ENCODE measurements around the gene PRKCB. TPM values are rescaled to one million over a fixed set of nuclear protein-coding genes. Genes with fewer than 3 reads are reported as not detected.
A peak's percentile ranks its signal among the peaks of the same experiment; 100 is the strongest.

The PRKCB gene
- total and polyA plus RNA-seq, 5 donors, result 0.41 to 4.1 (median 3.6) TPM

DNA sequence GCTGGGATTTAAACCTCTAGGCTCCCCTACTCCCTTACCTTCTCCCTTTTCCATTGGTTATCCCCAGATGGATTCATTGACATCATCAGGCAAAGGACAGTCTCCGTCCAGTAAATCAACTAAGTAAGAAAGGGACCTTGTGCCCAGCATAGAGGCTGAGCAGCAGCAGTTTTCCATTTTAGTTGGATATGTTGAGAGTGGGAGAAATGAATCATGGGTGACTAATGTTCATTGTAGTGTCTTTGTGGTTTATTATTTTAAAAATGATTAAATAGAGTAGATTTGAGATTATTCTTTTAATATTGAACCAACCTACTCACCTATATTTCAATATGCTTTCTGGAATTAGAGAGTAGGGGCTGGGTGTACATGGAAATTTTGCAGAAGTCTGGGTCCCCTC, 321.0 kb downstream of the PRKCB start:
- Histone ChIP-seq H3K4me1 (ENCODE audit: control insufficient read depth, insufficient read depth, low read length) (no peaks in the 10 kb centered on the region), H3K4me3 (ENCODE audit: low read length) (no peak overlapping the region), H3K27me3 (ENCODE audit: control insufficient read depth, insufficient read depth) (no peaks in the 10 kb centered on the region), H3K9me3 (ENCODE audit: control insufficient read depth, low read length) (no peaks in the 10 kb centered on the region), H3K27ac (ENCODE audit: low read length) (no peak overlapping the region)
- DNase-seq (no peak), ATAC-seq (no peak)
- intact Hi-C loops (cut with DNase I), result no loop called here
- WGBS, result 89% methylated on average over 1 of the region's 1 CpG

DNA sequence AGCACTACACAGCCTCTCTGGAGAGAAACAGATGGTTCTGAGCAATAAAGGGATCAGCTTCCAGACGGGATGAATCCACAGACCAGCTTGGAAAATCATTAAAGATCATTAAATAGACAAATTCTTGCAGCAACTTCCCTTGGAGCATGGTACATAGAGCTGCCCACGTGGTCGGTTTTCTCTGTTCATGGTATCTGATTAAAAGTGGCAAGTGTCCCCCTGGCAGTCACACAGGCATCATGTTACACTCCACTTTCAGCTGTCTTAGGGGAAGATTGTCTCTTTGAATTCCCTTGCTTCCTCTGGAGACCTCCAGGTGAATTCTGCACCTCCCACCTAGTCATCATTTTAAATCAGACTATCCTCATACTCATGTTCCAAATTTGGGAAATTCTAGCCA, 328.2 kb downstream of the PRKCB start:
- Histone ChIP-seq H3K27me3 (ENCODE audit: control insufficient read depth, insufficient read depth) (no peaks in the 10 kb centered on the region), H3K4me1 (ENCODE audit: control insufficient read depth, insufficient read depth, low read length) (no peaks in the 10 kb centered on the region), H3K4me3 (ENCODE audit: low read length) (no peak overlapping the region), H3K27ac (ENCODE audit: low read length) (no peak overlapping the region), H3K9me3 (ENCODE audit: control insufficient read depth, low read length) (no peaks in the 10 kb centered on the region)
- DNase-seq, result no peak
- 32% methylated on average over 3 of the region's 3 CpGs for WGBS
- intact Hi-C loops (cut with DNase I), result no loop called here
- ATAC-seq, result no peak

DNA sequence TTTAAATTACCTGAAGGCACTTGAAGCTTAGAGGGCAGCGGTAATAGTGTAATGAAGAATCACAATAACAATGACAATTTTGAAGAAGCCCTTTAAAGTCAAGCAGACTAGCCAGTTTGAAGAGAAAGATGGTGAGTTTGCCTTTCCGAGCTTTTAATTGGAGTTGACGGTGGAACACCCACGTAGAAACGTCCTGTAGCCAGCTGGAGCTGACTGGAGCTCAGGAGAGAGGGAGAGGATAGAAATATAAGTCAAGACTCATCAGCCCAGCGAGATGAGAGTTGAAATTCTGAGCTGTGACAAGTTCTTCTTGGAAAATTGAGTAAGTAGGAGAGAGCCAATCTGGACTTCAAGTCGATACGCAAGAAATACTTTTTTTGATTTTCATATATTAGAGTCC, 328.6 kb downstream of the PRKCB start:
- no peak for ATAC-seq
- DNase-seq, result no peak
- intact Hi-C loops (cut with DNase I), result no loop called here
- no peak overlapping the region for H3K4me3 ChIP-seq (ENCODE audit: low read length)
- H3K4me1 ChIP-seq (ENCODE audit: control insufficient read depth, insufficient read depth, low read length), result no peaks in the 10 kb centered on the region
- no peak overlapping the region for H3K27ac ChIP-seq (ENCODE audit: low read length)
- no peaks in the 10 kb centered on the region for H3K27me3 ChIP-seq (ENCODE audit: control insufficient read depth, insufficient read depth)
- no peaks in the 10 kb centered on the region for H3K9me3 ChIP-seq (ENCODE audit: control insufficient read depth, low read length)
- WGBS, result 64% methylated on average over 8 of the region's 8 CpGs

DNA sequence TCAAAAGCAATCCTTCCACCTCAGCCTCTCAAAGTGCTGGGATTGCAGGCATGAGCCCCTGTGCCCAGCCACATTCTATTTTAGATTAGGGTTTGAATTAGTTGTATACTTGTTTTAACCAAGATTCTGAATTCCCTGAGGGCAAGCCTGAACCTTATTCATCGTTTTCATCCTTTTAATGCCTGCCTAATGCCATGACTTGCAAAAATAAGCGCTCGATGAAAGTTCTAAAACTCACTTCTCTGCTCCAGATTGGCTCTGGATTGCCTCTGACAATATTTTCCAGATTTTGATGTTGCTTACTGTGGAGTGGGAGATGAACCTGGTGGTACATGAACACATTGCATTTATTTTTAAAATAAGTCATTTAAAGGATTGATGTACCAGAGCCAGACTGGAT, 329.5 kb downstream of the PRKCB start:
- intact Hi-C loops (cut with DNase I), result no loop called here
- WGBS, result 81% methylated on average over 3 of the region's 3 CpGs
- H3K9me3 ChIP-seq (ENCODE audit: control insufficient read depth, low read length), result no peaks in the 10 kb centered on the region
- no peaks in the 10 kb centered on the region for H3K4me1 ChIP-seq (ENCODE audit: control insufficient read depth, insufficient read depth, low read length)
- ATAC-seq, result no peak
- DNase-seq, result no peak
- no peak overlapping the region for H3K27ac ChIP-seq (ENCODE audit: low read length)
- no peaks in the 10 kb centered on the region for H3K27me3 ChIP-seq (ENCODE audit: control insufficient read depth, insufficient read depth)
- H3K4me3 ChIP-seq (ENCODE audit: low read length), result no peak overlapping the region

DNA sequence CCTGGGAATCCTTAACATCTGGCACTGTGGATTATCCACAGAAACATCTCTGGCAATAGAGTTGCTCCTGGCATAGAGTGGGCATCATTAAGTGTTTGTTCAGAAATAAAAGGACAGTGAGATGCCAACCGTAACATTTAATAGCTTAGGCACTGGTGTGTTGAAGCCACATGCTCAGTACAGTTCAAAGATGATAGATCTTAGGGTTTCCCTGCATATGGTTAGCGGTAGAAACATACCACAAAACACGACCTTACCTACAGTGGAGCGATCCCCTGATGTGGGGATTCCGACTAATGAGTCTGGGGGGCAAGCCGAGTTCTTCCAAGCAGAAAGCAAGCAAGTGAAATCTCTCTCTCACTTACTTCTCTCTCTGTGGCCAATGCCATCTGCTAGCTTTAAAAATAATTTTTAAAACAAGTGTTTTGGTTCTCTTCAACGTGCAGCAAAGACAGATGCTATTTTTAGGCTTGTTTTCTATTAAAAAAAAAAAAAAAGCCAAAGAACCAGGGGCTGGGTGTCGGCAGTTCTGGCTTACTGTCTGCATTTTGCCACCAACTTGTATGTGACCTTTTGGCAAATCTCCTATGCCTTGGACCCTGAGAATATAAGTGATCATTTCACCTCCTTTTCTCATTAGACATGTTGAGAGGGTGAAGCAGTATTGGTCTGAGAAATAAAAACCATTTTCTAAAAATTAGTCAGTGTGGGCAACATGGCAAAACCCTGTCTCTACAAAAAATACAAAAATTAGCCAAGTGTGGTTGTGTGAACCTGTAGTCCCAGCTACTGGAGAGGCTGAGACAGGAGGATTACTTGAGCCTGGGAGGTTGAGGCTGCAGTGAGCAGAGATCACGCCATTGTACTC, 331.1 kb downstream of the PRKCB start:
- WGBS, result 74% methylated on average over 9 of the region's 9 CpGs
- intact Hi-C loops (cut with DNase I), result no loop called here
- Histone ChIP-seq H3K27ac (ENCODE audit: low read length) (no peak overlapping the region), H3K9me3 (ENCODE audit: control insufficient read depth, low read length) (peaks cover 1% of the 10 kb centered on the region), H3K27me3 (ENCODE audit: control insufficient read depth, insufficient read depth) (no peaks in the 10 kb centered on the region), H3K4me1 (ENCODE audit: control insufficient read depth, insufficient read depth, low read length) (no peaks in the 10 kb centered on the region), H3K4me3 (ENCODE audit: low read length) (no peak overlapping the region)
- no peak for ATAC-seq
- no peak for DNase-seq

DNA sequence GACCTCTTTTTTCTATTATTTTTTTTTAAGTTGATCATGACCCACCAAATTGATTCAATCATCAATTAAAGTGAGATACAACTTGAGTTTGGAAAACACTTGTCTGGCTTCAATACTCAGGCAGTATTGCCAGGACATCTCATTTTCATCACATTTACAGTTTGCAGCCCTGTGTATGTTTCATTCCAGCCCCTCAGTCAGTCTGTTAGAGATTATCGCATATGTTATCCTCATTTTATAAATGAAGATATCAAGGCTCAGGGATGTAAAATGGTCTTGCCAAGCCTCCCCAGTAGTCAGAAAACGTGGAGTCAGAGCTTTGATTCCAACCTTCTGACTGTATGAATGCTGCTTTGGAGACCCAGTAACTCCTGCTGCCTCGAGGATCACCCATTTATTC, 333.1 kb downstream of the PRKCB start:
- Histone ChIP-seq H3K27ac (ENCODE audit: low read length) (no peak overlapping the region), H3K9me3 (ENCODE audit: control insufficient read depth, low read length) (peaks cover 1% of the 10 kb centered on the region), H3K4me1 (ENCODE audit: control insufficient read depth, insufficient read depth, low read length) (no peaks in the 10 kb centered on the region), H3K27me3 (ENCODE audit: control insufficient read depth, insufficient read depth) (no peaks in the 10 kb centered on the region), H3K4me3 (ENCODE audit: low read length) (no peak overlapping the region)
- DNase-seq (no peak), ATAC-seq (no peak)
- 61% methylated on average over 3 of the region's 3 CpGs for WGBS
- intact Hi-C loops (cut with DNase I), result no loop called here

DNA sequence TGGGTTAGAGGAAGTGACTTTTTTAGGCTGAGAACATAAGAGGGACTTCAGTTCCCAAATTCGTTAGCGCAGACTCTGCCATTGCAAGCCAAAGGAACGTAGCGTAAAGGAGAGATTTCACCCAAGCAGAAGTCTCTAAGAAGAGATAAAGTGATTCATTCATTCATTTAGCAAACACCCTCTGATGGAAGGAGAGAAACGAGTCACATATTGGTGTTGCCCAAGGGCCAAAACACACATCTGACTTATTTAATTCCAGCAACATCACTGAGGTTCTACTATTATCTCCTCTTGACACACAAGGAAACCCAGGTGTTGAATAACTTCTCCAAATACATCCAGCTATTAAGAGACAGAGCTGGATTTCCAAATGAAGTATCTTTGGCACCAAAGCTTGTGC, 334.6 kb downstream of the PRKCB start:
- DNase-seq (no peak), ATAC-seq (no peak)
- 83% methylated on average over 5 of the region's 5 CpGs for WGBS
- H3K4me1 ChIP-seq (ENCODE audit: control insufficient read depth, insufficient read depth, low read length), result no peaks in the 10 kb centered on the region
- no peaks in the 10 kb centered on the region for H3K27me3 ChIP-seq (ENCODE audit: control insufficient read depth, insufficient read depth)
- intact Hi-C loops (cut with DNase I), result no loop called here
- no peak overlapping the region for H3K27ac ChIP-seq (ENCODE audit: low read length)
- H3K4me3 ChIP-seq (ENCODE audit: low read length), result no peak overlapping the region
- peaks cover 1% of the 10 kb centered on the region for H3K9me3 ChIP-seq (ENCODE audit: control insufficient read depth, low read length)

DNA sequence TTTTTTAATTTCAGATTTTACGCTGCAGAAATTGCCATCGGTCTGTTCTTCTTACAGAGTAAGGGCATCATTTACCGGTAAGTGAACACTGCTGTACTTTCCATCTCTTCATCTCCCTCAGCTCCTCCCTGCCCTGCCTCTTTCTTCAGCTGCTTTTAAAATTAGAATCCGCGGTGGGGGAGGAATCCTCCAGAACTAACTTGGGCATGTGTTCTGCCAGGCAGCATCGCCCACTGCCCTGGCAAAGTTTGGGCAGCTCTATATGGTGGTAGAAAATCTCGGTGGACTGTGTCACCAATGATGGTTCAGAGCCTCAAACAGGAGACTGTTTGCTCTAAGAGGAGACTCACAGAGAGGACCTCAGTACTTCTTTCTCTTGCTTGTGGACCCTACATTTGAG, 338.7 kb downstream of the PRKCB start:
- no peaks in the 10 kb centered on the region for H3K27me3 ChIP-seq (ENCODE audit: control insufficient read depth, insufficient read depth)
- no peak overlapping the region for H3K4me3 ChIP-seq (ENCODE audit: low read length)
- peaks cover 1% of the 10 kb centered on the region for H3K9me3 ChIP-seq (ENCODE audit: control insufficient read depth, low read length)
- 91% methylated on average over 7 of the region's 7 CpGs for WGBS
- intact Hi-C loops (cut with DNase I), result no loop called here
- no peak for ATAC-seq
- DNase-seq, result no peak
- no peak overlapping the region for H3K27ac ChIP-seq (ENCODE audit: low read length)
- H3K4me1 ChIP-seq (ENCODE audit: control insufficient read depth, insufficient read depth, low read length), result no peaks in the 10 kb centered on the region

DNA sequence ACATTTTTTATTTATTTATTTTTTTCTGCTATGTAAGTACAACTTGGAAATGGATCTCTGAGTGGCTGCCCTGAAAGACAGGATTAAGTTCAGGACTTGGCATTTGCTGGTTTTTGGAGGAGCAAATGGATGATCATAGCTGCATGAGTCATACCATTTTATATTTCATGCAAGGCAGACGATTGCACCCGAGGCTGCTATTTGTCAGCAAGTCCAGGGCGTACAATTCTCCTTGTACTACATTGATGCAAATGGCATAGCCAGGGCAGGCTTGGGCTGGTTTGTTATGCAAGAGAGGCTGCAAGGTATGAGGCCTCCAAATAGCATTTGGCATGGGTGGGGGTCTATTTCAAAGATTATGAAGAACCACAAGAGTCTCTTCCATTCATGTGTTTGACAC, 339.2 kb downstream of the PRKCB start:
- Histone ChIP-seq H3K4me1 (ENCODE audit: control insufficient read depth, insufficient read depth, low read length) (no peaks in the 10 kb centered on the region), H3K27ac (ENCODE audit: low read length) (no peak overlapping the region), H3K27me3 (ENCODE audit: control insufficient read depth, insufficient read depth) (no peaks in the 10 kb centered on the region), H3K4me3 (ENCODE audit: low read length) (no peak overlapping the region), H3K9me3 (ENCODE audit: control insufficient read depth, low read length) (peaks cover 1% of the 10 kb centered on the region)
- ATAC-seq (no peak), DNase-seq (no peak)
- 89% methylated on average over 3 of the region's 3 CpGs for WGBS
- intact Hi-C loops (cut with DNase I), result no loop called here

DNA sequence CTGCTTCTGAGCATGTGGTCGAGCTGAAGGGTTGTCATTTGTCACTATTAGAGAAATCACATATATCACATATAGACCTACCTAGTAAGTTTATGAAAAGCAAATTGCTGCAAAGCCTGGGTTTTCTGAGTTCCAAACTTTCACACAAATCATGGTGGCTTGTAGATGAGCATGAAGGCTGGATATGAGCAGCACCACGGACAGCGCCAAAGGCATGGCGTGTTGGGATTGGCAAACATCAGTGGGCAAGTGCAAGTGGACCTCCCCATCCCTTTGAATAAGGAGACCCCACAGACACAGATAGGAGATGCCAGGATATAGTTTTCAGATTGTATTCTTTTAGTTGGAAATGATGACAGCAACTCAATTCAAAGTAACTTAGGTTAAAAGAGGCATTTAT, 342.7 kb downstream of the PRKCB start:
- Histone ChIP-seq H3K4me3 (ENCODE audit: low read length) (no peak overlapping the region), H3K27ac (ENCODE audit: low read length) (no peak overlapping the region), H3K27me3 (ENCODE audit: control insufficient read depth, insufficient read depth) (no peaks in the 10 kb centered on the region), H3K4me1 (ENCODE audit: control insufficient read depth, insufficient read depth, low read length) (no peaks in the 10 kb centered on the region), H3K9me3 (ENCODE audit: control insufficient read depth, low read length) (no peaks in the 10 kb centered on the region)
- 39% methylated on average over 4 of the region's 4 CpGs for WGBS
- DNase-seq (peak in 1 of 3 donors; percentile 39), ATAC-seq (no peak)
- intact Hi-C loops (cut with DNase I), result no loop called here

DNA sequence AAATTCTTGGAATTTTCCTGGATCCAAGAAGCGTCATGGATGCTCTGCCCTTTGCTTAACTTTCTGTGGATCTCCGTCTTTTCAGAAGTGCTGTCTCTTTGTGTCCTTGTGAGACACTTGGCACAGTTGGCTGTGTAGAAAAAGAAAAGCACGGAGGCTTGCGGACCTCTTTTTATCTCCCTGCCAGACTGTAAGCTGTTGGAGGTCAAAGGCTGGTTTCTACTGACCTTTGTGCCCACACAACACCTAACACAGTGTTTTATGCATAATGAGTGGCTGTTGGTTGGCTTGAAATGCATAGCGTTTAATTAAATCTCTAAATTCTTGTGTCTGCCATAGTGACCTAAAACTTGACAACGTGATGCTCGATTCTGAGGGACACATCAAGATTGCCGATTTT, 344.7 kb downstream of the PRKCB start:
- Histone ChIP-seq H3K9me3 (ENCODE audit: control insufficient read depth, low read length) (no peaks in the 10 kb centered on the region), H3K4me3 (ENCODE audit: low read length) (no peak overlapping the region), H3K4me1 (ENCODE audit: control insufficient read depth, insufficient read depth, low read length) (no peaks in the 10 kb centered on the region), H3K27me3 (ENCODE audit: control insufficient read depth, insufficient read depth) (no peaks in the 10 kb centered on the region), H3K27ac (ENCODE audit: low read length) (no peak overlapping the region)
- WGBS, result 88% methylated on average over 8 of the region's 8 CpGs
- intact Hi-C loops (cut with DNase I), result no loop called here
- DNase-seq, result no peak
- ATAC-seq, result no peak
